ENCODE data around the gene PTPRF.

DNA sequence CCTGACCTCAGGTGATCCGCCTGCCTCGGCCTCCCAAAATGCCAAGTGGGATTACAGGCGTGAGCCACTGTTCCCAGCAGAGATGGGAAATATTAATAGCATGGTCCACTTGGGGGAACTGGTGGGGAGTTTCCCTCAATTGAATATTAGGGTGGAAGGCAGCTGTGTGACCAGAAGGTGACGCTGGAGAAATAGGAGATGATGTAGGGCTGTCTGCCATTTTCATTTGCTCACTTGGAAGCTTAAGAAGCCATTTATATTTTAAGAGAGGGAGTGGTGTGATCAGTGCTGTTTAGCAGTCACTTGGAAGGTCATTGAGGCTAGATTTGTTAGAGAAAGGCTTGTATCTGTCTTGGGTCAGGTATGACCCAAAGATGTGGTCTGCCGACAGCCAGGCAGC lies 139.2 kb downstream of the PTPRF start:
- TF ChIP-seq GATA2 (IDR thresholded peaks at IDR 0.05; ENCODE audit: low read depth, low read length) (no peak), GATA3 (IDR thresholded peaks at IDR 0.05; ENCODE audit: low read depth, low read length) (no peak)

All from SH-SY5Y (cell line).